Mammary epithelial cell (primary cell): Measurements from ENCODE around the gene EHF.

Experiments
- CTCF ChIP-seq, 2 donors: IDR thresholded peaks in 1 of 2; conservative IDR thresholded peaks in 1 of 2; 2 replicates each; pipeline ENCODE4 v1.5.1; 2011 to 2012; ENCODE audit warnings: inconsistent platforms in 2 of 2, low read length in 2 of 2, mild to moderate bottlenecking in 2 of 2, control low read depth in 1 of 2, low read depth in 1 of 2; ENCODE audit not compliant: insufficient read depth in 1 of 2; ENCODE audit errors: extremely low read depth in 1 of 2
- EZH2 ChIP-seq: IDR thresholded peaks from 2 replicates; pipeline ENCODE4 v1.6.1; 2012; ENCODE audit warnings: low read length, inconsistent platforms, borderline replicate concordance

GRCh38 chr11:34639545-34639944 lies 18.7 kb downstream of the EHF start:
- TF ChIP-seq CTCF (conservative IDR thresholded peaks at IDR 0.05 in 1 of 2, IDR thresholded peaks at IDR 0.05 in 1 of 2; ENCODE audit: extremely low read depth in 1 of 2, insufficient read depth in 1 of 2, low read depth in 1 of 2, low read length in 2 of 2) (no peak), EZH2 (no peak)
